ENCODE measurements around the gene DNAJA4. TPM values are rescaled to one million over a fixed set of nuclear protein-coding genes. Genes with fewer than 3 reads are reported as not detected.

DNAJA4 gene
- total and polyA plus RNA-seq, 9 of the 15 experiments (the other 6 are each of a cell fraction or from before 2014, with no cell fraction given), result 0.11 to 1.0 (median 0.16) TPM; not detected in 4

- TF ChIP-seq ZHX1 (conservative IDR thresholded peaks at IDR 0.05; ENCODE audit: low read length), result no peak
- no peak for TF ChIP-seq ZNF436 (CRISPR knock-in tag; IDR thresholded peaks at IDR 0.05)
- TF ChIP-seq GTF3C2 (IDR thresholded peaks at IDR 0.05; ENCODE audit: borderline replicate concordance, extremely low read depth, insufficient read length), result no peak
Observed at GRCh38 chr15:78242128-78242527, 22.2 kb upstream of the DNAJA4 start (continued).

- ChIA-PET POLR2A (interaction anchor here (0.6 kb wide), 2 partner anchors 128 to 161 kb away, joined by 3 read pairs; no protein-coding TSS in a partner anchor), CTCF (ENCODE audit: low intra/inter-chr PET ratio) (interaction anchor here (0.6 to 2.4 kb wide), 5 partner anchors 130 to 341 kb away, joined by 3 to 14 read pairs (median 3); no protein-coding TSS in a partner anchor)
- H3K36me3 ChIP-seq (ENCODE audit: control insufficient read depth, insufficient read depth, low read length), result no peaks in the 10 kb centered on the region
- H3K9me3 ChIP-seq (replicated peaks; ENCODE audit: control insufficient read depth, insufficient read depth, low read depth, low read length), result no peaks in the 10 kb centered on the region
- H3K79me2 ChIP-seq (ENCODE audit: control insufficient read depth, insufficient read depth, low read length), result no peaks in the 10 kb centered on the region
- H3K27ac ChIP-seq (ENCODE audit: extremely low read depth, low read depth, low read length), result no peak overlapping the region
- ATAC-seq (no peak), FAIRE-seq (peak; percentile 77), DNase-seq (ENCODE audit: extremely low read depth in 1 of 4, low spot score in 3 of 4) (no peak)
- TF ChIP-seq TAF1 (IDR thresholded peaks at IDR 0.05; ENCODE audit: control insufficient read depth, extremely low read depth, insufficient read depth, low read length, severe bottlenecking), result no peak
- TF ChIP-seq DLX4 (CRISPR knock-in tag; IDR thresholded peaks at IDR 0.05), result no peak
- TF ChIP-seq SIN3B (IDR thresholded peaks at IDR 0.05; ENCODE audit: low read depth), result no peak
- TF ChIP-seq HMGN3 (IDR thresholded peaks at IDR 0.05; ENCODE audit: borderline replicate concordance, extremely low read depth, insufficient read length, low read depth, low read length), result no peak
- TF ChIP-seq NFYB (IDR thresholded peaks at IDR 0.05; ENCODE audit: extremely low read depth, insufficient read length), result no peak
- no peak for TF ChIP-seq TFAP4 (CRISPR knock-in tag; IDR thresholded peaks at IDR 0.05; ENCODE audit: borderline replicate concordance)
- H3K27me3 ChIP-seq (ENCODE audit: control insufficient read depth in 2 of 2, insufficient read depth in 2 of 2, low read length in 2 of 2), result 0 out of 5 replicates have a peak, but pooled peaks cover 0 to 3% of the 10 kb centered on the region in 2 experiments
- 59% methylated on average over 6 of the region's 6 CpGs for WGBS (ENCODE audit: insufficient coverage, low coverage, missing lambda C conversion rate)
- no peaks in the 10 kb centered on the region for H3K9me1 ChIP-seq (ENCODE audit: control insufficient read depth, insufficient read depth, low read length)
- no peaks in the 10 kb centered on the region for H4K20me1 ChIP-seq (replicated peaks; ENCODE audit: control insufficient read depth, insufficient read depth, low read length)
- BruUV-seq (replicated peaks), result no TSS peak
- H3K4me3 ChIP-seq, result no peak overlapping the region
- H3K4me2 ChIP-seq (ENCODE audit: insufficient read depth, low read length), result peak overlapping the region; percentile 66
- intact Hi-C loops (cut with micrococcal nuclease) (loop anchor here (5.0 kb wide), 3 partner anchors 46 to 286 kb away; partner anchors contain the start of gene CIB2), in situ Hi-C loops (cut with MboI) (no loop called here)
- H3K4me1 ChIP-seq (replicated peaks in 1 of 2; ENCODE audit: control insufficient read depth in 2 of 2, insufficient read depth in 2 of 2, low read length in 2 of 2), result peaks cover 19 to 21% of the 10 kb centered on the region in 2 experiments
- peak overlapping the region; percentile 84 for H2AFZ ChIP-seq (ENCODE audit: low read depth, low read length)
- 0 out of 4 replicates have a peak overlapping the region, but pooled peaks of 1 of the 2 experiments have one; percentile 25 for H3K9ac ChIP-seq (ENCODE audit: insufficient read depth in 1 of 2, low read depth in 2 of 2, low read length in 2 of 2)
Observed at GRCh38 chr15:78243058-78243457, 21.3 kb upstream of the DNAJA4 start.

All from K562 (cell line).